ENCODE results near the gene BOK. TPM values are rescaled to one million over a fixed set of nuclear protein-coding genes. Genes with fewer than 3 reads are reported as not detected.

The BOK gene
- total and polyA plus RNA-seq, 10 of the 15 experiments (the other 5 are each of a cell fraction or from before 2014, with no cell fraction given): 0.04 to 0.15 (median 0.12) TPM; not detected in 7

- TF ChIP-seq LARP7 (IDR thresholded peaks at IDR 0.05) (no peak), FOXK2 (IDR thresholded peaks at IDR 0.05) (0 out of 2 replicates have a peak, but pooled peaks have one; percentile 14), CHD4 (IDR thresholded peaks at IDR 0.05) (0 out of 2 replicates have a peak, but pooled peaks have one; percentile 89)
- Histone ChIP-seq H3K4me3 (no peak overlapping the region), H4K20me1 (ENCODE audit: control insufficient read depth, insufficient read depth) (no peaks in the 10 kb centered on the region), H3K79me2 (ENCODE audit: control insufficient read depth, insufficient read depth, low read length) (no peaks in the 10 kb centered on the region), H3K36me3 (ENCODE audit: control insufficient read depth in 2 of 2, insufficient read depth in 2 of 2, low read length in 1 of 2) (no peaks in the 10 kb centered on the region), H3K4me1 (ENCODE audit: control insufficient read depth, insufficient read depth, low read length) (peaks cover 16% of the 10 kb centered on the region), H2AFZ (ENCODE audit: control insufficient read depth, low read depth, low read length) (no peak overlapping the region), H3K27ac (ENCODE audit: control insufficient read depth, insufficient read depth) (no peak overlapping the region), H3K4me2 (ENCODE audit: control insufficient read depth, insufficient read depth) (0 out of 2 replicates have a peak overlapping the region, but pooled peaks have one; percentile 14), H3K9ac (ENCODE audit: control insufficient read depth, insufficient read depth, low read length) (no peak overlapping the region), H3K9me3 (replicated peaks; ENCODE audit: control insufficient read depth, insufficient read depth, low read length) (no peaks in the 10 kb centered on the region), H3K27me3 (replicated peaks in 1 of 2; ENCODE audit: control insufficient read depth in 2 of 2, insufficient read depth in 2 of 2, low read length in 1 of 2) (no peaks in the 10 kb centered on the region)
- intact Hi-C loops (cut with micrococcal nuclease; ENCODE audit: unreplicated experiment): no loop called here
- 76% methylated on average over 3 of the region's 3 CpGs for WGBS (ENCODE audit: insufficient coverage, insufficient replicate concordance, low lambda C conversion rate, missing lambda C conversion rate)
- no peak for FAIRE-seq
- ChIA-PET CTCF (no interaction called here), SMC1A (ENCODE audit: uncharacterized antibody, unreplicated experiment) (interaction anchor here (1.2 to 2.3 kb wide), 2 partner anchors 10 to 142 kb away, joined by 3 to 7 read pairs; no protein-coding TSS in a partner anchor), POLR2A (no interaction called here), RAD21 (ENCODE audit: unreplicated experiment) (interaction anchor here (1.2 kb wide), 1 partner anchor 82 kb away, joined by 3 read pairs; no protein-coding TSS in a partner anchor)
- in situ Hi-C loops (cut with MboI): loop anchor here (10.0 kb wide), 1 partner anchor 358 kb away; no protein-coding TSS in a partner anchor
- BruUV-seq (replicated peaks): no TSS peak
- DNase-seq (ENCODE audit: low read depth, low spot score): no peak
- no peak for ATAC-seq
Observed at GRCh38 chr2:241516520-241516965, 42.0 kb upstream of the BOK start.

DNA sequence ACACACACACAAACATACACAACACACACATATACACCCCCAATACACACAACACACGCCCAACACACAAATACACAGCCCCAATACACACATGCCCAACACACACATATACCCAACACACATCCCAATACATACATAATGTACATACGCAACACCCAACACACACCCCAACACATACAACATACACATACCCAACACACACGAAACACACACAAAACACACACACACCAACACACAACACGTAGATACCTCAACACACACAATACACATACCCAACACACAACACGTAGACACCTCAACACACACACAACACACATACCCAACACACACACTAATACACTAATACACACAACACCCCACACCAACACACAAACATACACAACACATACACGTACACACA is 41.2 kb upstream of the BOK start:
- WGBS (ENCODE audit: insufficient coverage, insufficient replicate concordance, low lambda C conversion rate, missing lambda C conversion rate): 69% methylated on average over 6 of the region's 6 CpGs
- in situ Hi-C loops (cut with MboI): loop anchor here (10.0 kb wide), 1 partner anchor 358 kb away; no protein-coding TSS in a partner anchor
- H2AFZ ChIP-seq (ENCODE audit: control insufficient read depth, low read depth, low read length): no peak overlapping the region
- H3K27ac ChIP-seq (ENCODE audit: control insufficient read depth, insufficient read depth): no peak overlapping the region
- H3K27me3 ChIP-seq (replicated peaks in 1 of 2; ENCODE audit: control insufficient read depth in 2 of 2, insufficient read depth in 2 of 2, low read length in 1 of 2): no peaks in the 10 kb centered on the region
- no peaks in the 10 kb centered on the region for H3K79me2 ChIP-seq (ENCODE audit: control insufficient read depth, insufficient read depth, low read length)
- no peak for ATAC-seq
- no TSS peak for BruUV-seq (replicated peaks)
- intact Hi-C loops (cut with micrococcal nuclease; ENCODE audit: unreplicated experiment): no loop called here
- ChIA-PET SMC1A (ENCODE audit: uncharacterized antibody, unreplicated experiment) (interaction anchor here (1.0 kb wide), 1 partner anchor 9 kb away, joined by 3 read pairs; no protein-coding TSS in a partner anchor), CTCF (no interaction called here), RAD21 (ENCODE audit: unreplicated experiment) (no interaction called here), POLR2A (no interaction called here)
- H3K4me1 ChIP-seq (ENCODE audit: control insufficient read depth, insufficient read depth, low read length): peaks cover 16% of the 10 kb centered on the region
- no peaks in the 10 kb centered on the region for H3K36me3 ChIP-seq (ENCODE audit: control insufficient read depth in 2 of 2, insufficient read depth in 2 of 2, low read length in 1 of 2)
- H3K9ac ChIP-seq (ENCODE audit: control insufficient read depth, insufficient read depth, low read length): no peak overlapping the region
- FAIRE-seq: no peak
- no peaks in the 10 kb centered on the region for H4K20me1 ChIP-seq (ENCODE audit: control insufficient read depth, insufficient read depth)
- H3K4me2 ChIP-seq (ENCODE audit: control insufficient read depth, insufficient read depth): no peak overlapping the region
- H3K4me3 ChIP-seq: no peak overlapping the region
- DNase-seq (ENCODE audit: low read depth, low spot score): no peak
- no peaks in the 10 kb centered on the region for H3K9me3 ChIP-seq (replicated peaks; ENCODE audit: control insufficient read depth, insufficient read depth, low read length)
- 0 out of 2 replicates have a peak, but pooled peaks have one; percentile 35 for TF ChIP-seq FOXK2 (IDR thresholded peaks at IDR 0.05)
- TF ChIP-seq NBN (IDR thresholded peaks at IDR 0.05): no peak
- peak; percentile 71 for TF ChIP-seq HDGF (IDR thresholded peaks at IDR 0.05)

Data from GM12878 (cell line).